ENCODE results near the gene STS.

Gene STS

GRCh38 chrX:7184816-7185215 is 37.3 kb downstream of the STS start:
- no peak for DNase-seq

- peak; percentile 35 for DNase-seq
Observed at GRCh38 chrX:7188672-7189071, 41.2 kb downstream of the STS start.

GRCh38 chrX:7190157-7190556 is 42.6 kb downstream of the STS start:
- DNase-seq = peak; percentile 40

- peak; percentile 22 for DNase-seq
Observed at GRCh38 chrX:7191681-7192110, 44.2 kb downstream of the STS start.

- DNase-seq = no peak
Observed at GRCh38 chrX:7192871-7193270, 45.4 kb downstream of the STS start.

GRCh38 chrX:7194606-7195005 is 47.1 kb downstream of the STS start:
- no peak for DNase-seq

Measured in NCI-H146 (cell line).